Omental fat pad (tissue), 4 donors: ENCODE results near the gene NCAN. TPM values are rescaled to one million over a fixed set of nuclear protein-coding genes. Genes with fewer than 3 reads are reported as not detected.

Experiments used
- ATAC-seq: fragments of 150-250 bp; one replicate; pipeline ENCODE4 v1.9.1; 2016; ENCODE audit warnings: mild to moderate bottlenecking, moderate library complexity; ENCODE audit not compliant: low FRiP score
- DNase-seq: peaks from one replicate; pipeline ENCODE4 v3.0.0-alpha.2; 2019; ENCODE audit warnings: low spot score
- total RNA-seq, 4 donors: library from RNA; depleted of rRNA; stranded (reverse); fragments of >200 nt; gene quantifications; one replicate each; pipeline ENCODE4 v1.1.0, GENCODE V29; 2016
- TF ChIP-seq, protein P1 (sequence below), 3 donors: fragments of 450-650 bp; IDR thresholded peaks; one replicate each; pipeline ENCODE4 v1.5.1; 2016 to 2017; ENCODE audit warnings: antibody characterized with exemption in 3 of 3, mild to moderate bottlenecking in 3 of 3, moderate library complexity in 2 of 3

The NCAN gene
- not detected for total RNA-seq

DNA sequence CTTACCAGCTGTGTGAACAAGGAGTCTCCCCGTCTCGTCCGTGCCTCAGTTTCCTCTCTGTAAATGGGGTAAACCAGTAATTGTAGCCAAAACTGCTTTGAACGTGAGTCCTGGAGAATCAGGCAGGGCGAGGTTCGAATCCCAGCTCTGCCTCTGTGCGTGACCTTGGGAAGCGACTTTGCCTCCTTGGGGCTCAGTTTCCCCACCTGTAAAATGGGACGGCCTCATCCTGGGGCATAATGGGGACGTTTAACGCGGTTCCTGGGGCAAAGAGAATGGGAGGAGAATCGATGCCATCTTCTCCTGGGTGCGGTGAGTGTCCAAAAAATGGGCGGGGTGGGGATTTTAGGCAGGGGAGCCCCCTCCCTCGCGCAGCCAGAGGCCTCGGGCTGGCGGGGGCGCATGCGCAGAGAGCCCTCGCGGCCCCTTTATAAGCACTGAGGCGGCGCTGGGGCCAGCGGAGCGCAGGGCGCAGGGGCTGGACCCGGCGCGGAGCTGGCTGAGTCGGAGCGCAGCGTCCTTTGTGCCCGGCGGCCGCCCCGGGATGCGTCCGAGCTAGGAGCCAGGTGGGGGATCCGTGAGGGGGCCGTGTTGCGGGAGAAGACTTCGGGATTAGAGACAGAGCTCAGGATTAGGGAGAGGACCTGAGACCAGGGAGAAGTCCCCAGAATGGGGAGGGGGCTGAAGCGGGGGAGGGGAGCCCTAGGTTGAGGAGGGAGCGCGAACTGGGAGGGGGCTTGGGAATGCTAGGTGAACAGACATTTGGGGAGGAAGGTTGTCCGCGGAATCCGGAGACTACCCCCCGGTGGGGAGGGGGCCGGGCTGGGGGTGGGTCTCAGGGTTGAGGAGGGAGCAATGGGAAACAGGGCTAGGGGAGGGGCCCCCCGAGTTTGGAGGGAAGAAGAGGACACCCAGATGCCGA, at the start of gene NCAN:
Gene NCAN, plus strand, starts transcription at position 460 of the 922 bp plus-strand sequence. CDS start 4,996 bp downstream, outside the sequence.
- DNase-seq (no peak), ATAC-seq (no peak)
- TF ChIP-seq, protein P1, sequence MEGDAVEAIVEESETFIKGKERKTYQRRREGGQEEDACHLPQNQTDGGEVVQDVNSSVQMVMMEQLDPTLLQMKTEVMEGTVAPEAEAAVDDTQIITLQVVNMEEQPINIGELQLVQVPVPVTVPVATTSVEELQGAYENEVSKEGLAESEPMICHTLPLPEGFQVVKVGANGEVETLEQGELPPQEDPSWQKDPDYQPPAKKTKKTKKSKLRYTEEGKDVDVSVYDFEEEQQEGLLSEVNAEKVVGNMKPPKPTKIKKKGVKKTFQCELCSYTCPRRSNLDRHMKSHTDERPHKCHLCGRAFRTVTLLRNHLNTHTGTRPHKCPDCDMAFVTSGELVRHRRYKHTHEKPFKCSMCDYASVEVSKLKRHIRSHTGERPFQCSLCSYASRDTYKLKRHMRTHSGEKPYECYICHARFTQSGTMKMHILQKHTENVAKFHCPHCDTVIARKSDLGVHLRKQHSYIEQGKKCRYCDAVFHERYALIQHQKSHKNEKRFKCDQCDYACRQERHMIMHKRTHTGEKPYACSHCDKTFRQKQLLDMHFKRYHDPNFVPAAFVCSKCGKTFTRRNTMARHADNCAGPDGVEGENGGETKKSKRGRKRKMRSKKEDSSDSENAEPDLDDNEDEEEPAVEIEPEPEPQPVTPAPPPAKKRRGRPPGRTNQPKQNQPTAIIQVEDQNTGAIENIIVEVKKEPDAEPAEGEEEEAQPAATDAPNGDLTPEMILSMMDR (IDR thresholded peaks at IDR 0.05) = no peak

DNA sequence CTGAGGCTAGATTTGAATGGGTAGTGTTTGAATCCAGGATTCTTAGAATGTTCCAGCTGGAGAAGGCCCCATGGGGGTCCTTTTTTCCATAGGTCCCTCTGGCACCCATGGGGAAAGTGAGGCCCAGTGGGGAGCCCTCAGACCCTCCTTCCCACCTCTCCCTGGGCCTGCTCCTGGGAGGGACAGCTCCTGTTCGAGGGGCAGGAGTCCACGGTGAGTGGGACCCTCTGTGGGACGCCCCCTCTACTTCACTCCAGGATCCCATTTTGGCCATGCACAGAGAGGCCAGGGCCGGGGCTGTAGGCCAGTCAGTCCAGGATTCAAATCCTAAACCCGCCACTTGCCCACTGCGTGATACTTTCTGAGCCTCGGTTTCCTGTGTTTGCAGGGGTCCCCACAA, 49.3 kb upstream of the NCAN start:
- ATAC-seq (peak; percentile 8), DNase-seq (no peak)
- TF ChIP-seq, protein P1 (IDR thresholded peaks at IDR 0.05) = no peak

DNA sequence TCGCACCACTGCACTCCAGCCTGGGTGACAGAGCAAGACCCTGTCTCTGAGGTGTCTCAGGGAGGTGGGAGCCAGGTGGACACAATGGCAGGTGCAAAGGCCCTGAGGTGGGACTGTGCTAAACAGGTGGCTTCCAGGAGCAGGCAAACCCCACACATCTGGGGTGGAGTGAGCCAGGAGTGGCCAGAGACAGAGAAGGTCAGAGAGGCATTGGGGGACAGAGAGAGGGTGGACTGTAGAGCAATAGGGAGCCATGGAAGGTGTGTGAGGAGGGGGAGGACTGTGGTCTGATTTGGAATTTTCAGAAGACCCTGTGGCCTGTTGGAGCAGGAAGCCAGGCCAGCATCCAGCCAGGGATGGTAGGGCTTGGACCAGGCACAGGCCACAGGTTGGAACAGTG, 46.4 kb upstream of the NCAN start:
- ATAC-seq (no peak), DNase-seq (no peak)
- TF ChIP-seq, protein P1 (IDR thresholded peaks at IDR 0.05) = no peak

DNA sequence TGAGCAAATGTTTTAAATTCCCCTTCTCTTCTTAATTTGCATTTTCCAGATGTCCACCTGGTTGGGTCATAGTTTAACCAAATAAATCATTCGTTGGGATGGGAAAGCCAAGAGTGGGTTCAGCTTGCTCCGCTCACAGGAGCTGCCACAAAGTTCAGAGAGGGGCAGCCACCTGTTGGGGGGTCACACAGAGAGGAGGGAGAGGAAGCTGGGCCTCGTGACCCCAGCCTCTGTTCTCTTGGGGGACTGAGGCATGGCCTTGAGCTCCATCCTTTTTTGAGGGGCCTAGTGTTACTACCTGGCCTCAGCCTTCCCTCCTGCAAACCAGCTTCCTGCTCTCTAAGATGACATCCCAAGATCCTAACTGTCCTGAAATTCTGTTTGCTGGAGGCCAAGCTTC, 44.1 kb upstream of the NCAN start:
- TF ChIP-seq, protein P1 (IDR thresholded peaks at IDR 0.05) = no peak
- no peak for ATAC-seq
- no peak for DNase-seq

DNA sequence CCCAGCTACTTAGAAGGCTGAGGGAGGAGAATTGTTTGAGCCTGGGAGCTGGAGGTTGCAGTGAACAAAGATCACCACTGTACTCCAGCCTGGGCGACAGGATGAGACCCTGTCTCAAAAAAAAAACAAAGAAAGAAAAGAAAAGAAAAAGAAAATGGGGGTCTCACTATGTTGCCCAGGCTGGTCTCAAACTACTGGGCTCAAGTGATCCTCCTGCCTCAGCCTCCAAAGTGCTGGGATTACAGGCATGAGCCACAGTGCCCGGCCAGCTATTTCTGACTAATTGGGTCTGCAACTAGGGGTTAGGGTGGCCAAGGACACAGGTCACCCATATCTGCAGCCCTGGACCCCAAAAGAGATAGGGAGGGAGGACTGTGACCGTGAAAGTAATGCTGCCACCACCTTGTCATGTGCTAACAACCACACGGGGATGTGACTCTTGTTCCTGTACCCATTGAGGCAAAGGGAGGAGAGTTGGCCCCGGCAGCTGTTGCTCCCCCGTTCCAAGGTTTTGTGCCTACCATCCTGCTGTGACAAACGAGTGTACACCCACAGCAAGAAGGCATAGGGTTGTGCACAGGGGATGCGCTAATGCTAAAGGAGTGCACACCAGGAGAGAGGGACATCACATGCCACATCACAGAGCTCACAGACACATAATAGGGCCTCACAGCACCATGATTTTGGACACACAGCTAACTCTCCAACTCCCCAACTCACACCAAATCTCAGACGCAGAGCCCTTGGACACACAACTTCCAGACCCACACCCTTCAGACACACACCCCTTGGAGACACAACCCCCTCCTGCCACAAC, 42.3 kb upstream of the NCAN start:
- DNase-seq (no peak), ATAC-seq (no peak)
- TF ChIP-seq, protein P1 (IDR thresholded peaks at IDR 0.05) = no peak

DNA sequence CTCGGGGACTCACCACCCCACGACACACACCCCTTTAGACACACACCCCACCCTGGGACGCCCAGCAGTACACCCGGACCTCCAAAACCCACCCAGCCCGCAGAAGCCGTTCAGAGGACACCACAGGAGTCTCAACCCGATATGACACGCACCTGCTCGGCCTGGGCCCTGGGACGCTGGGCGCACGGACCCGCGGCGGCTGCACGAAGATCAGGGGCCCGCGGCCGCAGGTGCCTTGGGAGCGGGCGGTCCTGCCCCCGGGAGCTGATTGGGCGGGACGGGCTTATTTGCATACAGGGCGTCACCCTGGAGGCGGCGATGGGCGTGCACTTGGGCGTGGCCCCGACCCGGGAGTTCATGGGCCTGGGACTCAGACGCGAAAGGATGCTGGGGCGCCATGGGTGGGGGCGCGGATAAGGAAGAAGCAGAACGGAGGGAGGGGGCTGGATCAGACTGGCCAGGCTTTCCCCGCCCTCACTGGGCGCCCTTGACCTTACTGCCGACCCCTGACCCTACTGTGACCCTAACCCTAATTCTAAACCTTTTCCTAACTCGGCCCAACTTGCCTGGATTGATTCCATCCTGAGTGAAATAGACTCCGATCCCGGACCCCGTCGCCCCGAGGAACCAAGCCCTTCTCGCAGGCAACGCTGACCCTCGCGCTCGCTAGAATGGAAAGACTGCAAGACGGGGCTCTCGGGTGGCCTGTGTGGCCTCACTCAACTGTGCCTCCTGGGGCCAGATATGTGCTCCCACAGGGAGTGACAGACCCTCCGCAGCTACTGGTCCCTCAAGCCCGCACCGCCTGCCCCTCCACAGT, 41.5 kb upstream of the NCAN start, which contains the start of gene MEF2B:
Gene MEF2B, minus strand, starts transcription at position 211 of the 820 bp plus-strand sequence. CDS start 19,528 bp downstream, outside the sequence.
- TF ChIP-seq, protein P1 (IDR thresholded peaks at IDR 0.05) = no peak
- ATAC-seq (peak; percentile 78), DNase-seq (peak; percentile 51)
